Measurements from ENCODE around the gene PDE4D. TPM values are rescaled to one million over a fixed set of nuclear protein-coding genes. Genes with fewer than 3 reads are reported as not detected.

PDE4D gene
- total RNA-seq, 1 experiment from 2014 or later = 2.1 TPM

GRCh38 chr5:59837071-59837470 lies 56.5 kb downstream of the PDE4D start:
- H2BK20ac ChIP-seq (ENCODE audit: low read depth, low read length, poor library complexity, severe bottlenecking) = no peak overlapping the region
- no peak overlapping the region for H3T11ph ChIP-seq (ENCODE audit: low read length)
- H3K36me3 Mint-ChIP-seq (ENCODE audit: insufficient read depth in 1 of 3, low read depth in 3 of 3) = no peaks in the 10 kb centered on the region
- 100% methylated on average over 1 of the region's 1 CpG for WGBS (ENCODE audit: extremely low coverage, insufficient read length, low lambda C conversion rate)
- H3K27ac ChIP-seq (ENCODE audit: insufficient read length, low read depth, low read length) = no peak overlapping the region
- no peak overlapping the region for H3K4me2 ChIP-seq (ENCODE audit: insufficient read depth, insufficient read length, low read length)
- H3K9ac ChIP-seq (ENCODE audit: extremely low read depth, insufficient read length, low read length) = no peak overlapping the region
- H3K27me3 Mint-ChIP-seq (ENCODE audit: low read depth) = no peaks in the 10 kb centered on the region
- no peaks in the 10 kb centered on the region for H3K23me2 ChIP-seq (ENCODE audit: insufficient read length, low read depth, low read length, poor library complexity, severe bottlenecking)
- peaks cover 6 to 7% of the 10 kb centered on the region in 2 experiments; a peak in 2 of 4 replicates for H3K4me1 Mint-ChIP-seq
- H3K27ac Mint-ChIP-seq = no peak overlapping the region; a peak in 1 of 7 replicates
- no peak overlapping the region for H4K8ac ChIP-seq (replicated peaks; ENCODE audit: insufficient read length, low read depth, low read length)
- H3K27me3 ChIP-seq (ENCODE audit: insufficient read depth, low read length) = no peaks in the 10 kb centered on the region
- no peak overlapping the region for H2BK12ac ChIP-seq (ENCODE audit: insufficient read length, low read depth, low read length)
- H3K4ac ChIP-seq (ENCODE audit: low read depth, low read length) = no peak overlapping the region
- no peak overlapping the region for H3K18ac ChIP-seq (ENCODE audit: insufficient read length, low read depth, low read length)
- no peak overlapping the region for H2AFZ ChIP-seq (ENCODE audit: low read length)
- no peak for DNase-seq
- no peak overlapping the region for H3K56ac ChIP-seq (ENCODE audit: insufficient read length, low read depth, low read length)
- no peak overlapping the region for H4K91ac ChIP-seq (ENCODE audit: insufficient read length, low read depth, low read length)
- no peaks in the 10 kb centered on the region for H3K4me1 ChIP-seq (ENCODE audit: insufficient read depth, low read length)
- no peak overlapping the region for H2BK120ac ChIP-seq (ENCODE audit: low read depth, low read length, poor library complexity, severe bottlenecking)
- no peak overlapping the region for H2BK5ac ChIP-seq (ENCODE audit: insufficient read length, low read length)
- no peaks in the 10 kb centered on the region for H3K9me3 ChIP-seq (ENCODE audit: control insufficient read depth, low read depth, low read length)
- H3K14ac ChIP-seq (ENCODE audit: insufficient read depth, low read length) = no peak overlapping the region
- no peak for TF ChIP-seq CTCF (conservative IDR thresholded peaks at IDR 0.05)
- H3K9me3 Mint-ChIP-seq = no peaks in the 10 kb centered on the region
- H3K79me2 ChIP-seq (ENCODE audit: insufficient read depth, low read length) = no peaks in the 10 kb centered on the region
- H3K4me3 Mint-ChIP-seq = no peak overlapping the region
- no peak overlapping the region for H2AK5ac ChIP-seq (ENCODE audit: insufficient read length, low read length)
- no peak overlapping the region for H4K5ac ChIP-seq (ENCODE audit: insufficient read length, low read depth, low read length)
- H4K20me1 ChIP-seq (ENCODE audit: control insufficient read depth, insufficient read depth, insufficient read length) = no peaks in the 10 kb centered on the region
- H3K23ac ChIP-seq (ENCODE audit: insufficient read length, low read depth, low read length) = no peak overlapping the region
- no peaks in the 10 kb centered on the region for H3K79me1 ChIP-seq (ENCODE audit: insufficient read depth, low read depth, low read length, poor library complexity, severe bottlenecking)
- no peak overlapping the region for H2BK15ac ChIP-seq (ENCODE audit: low read depth, low read length)
